Liver (tissue), 3 donors: Measurements from ENCODE around the gene DRG1.

Experiments used
- GABPA ChIP-seq, 2 donors: IDR thresholded peaks in 1 of 2; conservative IDR thresholded peaks in 1 of 2; 2 replicates each; pipeline ENCODE4 v1.6.1; 2016; ENCODE audit warnings: antibody characterized with exemption in 2 of 2, mild to moderate bottlenecking in 1 of 2, moderate library complexity in 1 of 2
- JUND ChIP-seq, 2 donors: IDR thresholded peaks; 2 replicates each; pipeline ENCODE4 v1.6.1; 2016; ENCODE audit warnings: antibody characterized with exemption in 2 of 2
- SP1 ChIP-seq: IDR thresholded peaks from 2 replicates; pipeline ENCODE4 v1.6.1; 2018; ENCODE audit warnings: antibody characterized with exemption, mild to moderate bottlenecking
- YY1 ChIP-seq: IDR thresholded peaks from 2 replicates; pipeline ENCODE4 v1.6.1; 2016; ENCODE audit warnings: antibody characterized with exemption, mild to moderate bottlenecking
- TF ChIP-seq, protein P1 (sequence below): fragments of 150-350 bp; IDR thresholded peaks from 2 replicates; pipeline ENCODE4 v1.5.1; 2017; ENCODE audit warnings: improper control_type of control experiment, low read depth, low read length; ENCODE audit not compliant: missing input control
- TF ChIP-seq, protein P2 (sequence below): IDR thresholded peaks from 2 replicates; pipeline ENCODE4 v1.6.1; 2016; ENCODE audit warnings: antibody characterized with exemption, mild to moderate bottlenecking
- TF ChIP-seq, protein P3 (sequence below): IDR thresholded peaks from 2 replicates; pipeline ENCODE4 v1.6.1; 2016; ENCODE audit warnings: antibody characterized with exemption
- donor health status: healthy.
- donor health status: healthy.

DNA sequence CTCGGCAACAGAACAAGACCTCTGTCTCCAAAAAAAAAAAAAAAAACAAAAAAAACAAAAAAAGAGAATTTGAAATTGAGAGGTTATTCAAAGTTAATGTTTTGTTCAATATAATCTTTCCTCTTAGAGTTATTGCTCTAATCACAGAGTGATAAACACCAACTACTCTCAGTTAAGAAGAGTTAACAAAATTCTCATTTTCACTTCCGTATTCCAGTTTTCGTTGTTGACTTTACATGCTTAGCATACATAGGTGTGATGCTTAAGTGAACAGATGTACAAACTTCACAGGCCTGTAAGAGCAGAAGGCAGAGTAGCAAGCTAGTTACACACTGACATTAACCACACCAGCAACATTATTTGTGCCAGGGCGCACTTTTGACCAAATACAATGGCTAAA lies 77.9 kb downstream of the DRG1 start:
- TF ChIP-seq, protein P1, sequence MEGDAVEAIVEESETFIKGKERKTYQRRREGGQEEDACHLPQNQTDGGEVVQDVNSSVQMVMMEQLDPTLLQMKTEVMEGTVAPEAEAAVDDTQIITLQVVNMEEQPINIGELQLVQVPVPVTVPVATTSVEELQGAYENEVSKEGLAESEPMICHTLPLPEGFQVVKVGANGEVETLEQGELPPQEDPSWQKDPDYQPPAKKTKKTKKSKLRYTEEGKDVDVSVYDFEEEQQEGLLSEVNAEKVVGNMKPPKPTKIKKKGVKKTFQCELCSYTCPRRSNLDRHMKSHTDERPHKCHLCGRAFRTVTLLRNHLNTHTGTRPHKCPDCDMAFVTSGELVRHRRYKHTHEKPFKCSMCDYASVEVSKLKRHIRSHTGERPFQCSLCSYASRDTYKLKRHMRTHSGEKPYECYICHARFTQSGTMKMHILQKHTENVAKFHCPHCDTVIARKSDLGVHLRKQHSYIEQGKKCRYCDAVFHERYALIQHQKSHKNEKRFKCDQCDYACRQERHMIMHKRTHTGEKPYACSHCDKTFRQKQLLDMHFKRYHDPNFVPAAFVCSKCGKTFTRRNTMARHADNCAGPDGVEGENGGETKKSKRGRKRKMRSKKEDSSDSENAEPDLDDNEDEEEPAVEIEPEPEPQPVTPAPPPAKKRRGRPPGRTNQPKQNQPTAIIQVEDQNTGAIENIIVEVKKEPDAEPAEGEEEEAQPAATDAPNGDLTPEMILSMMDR: no peak
- no peak for TF ChIP-seq YY1
- TF ChIP-seq, protein P2, sequence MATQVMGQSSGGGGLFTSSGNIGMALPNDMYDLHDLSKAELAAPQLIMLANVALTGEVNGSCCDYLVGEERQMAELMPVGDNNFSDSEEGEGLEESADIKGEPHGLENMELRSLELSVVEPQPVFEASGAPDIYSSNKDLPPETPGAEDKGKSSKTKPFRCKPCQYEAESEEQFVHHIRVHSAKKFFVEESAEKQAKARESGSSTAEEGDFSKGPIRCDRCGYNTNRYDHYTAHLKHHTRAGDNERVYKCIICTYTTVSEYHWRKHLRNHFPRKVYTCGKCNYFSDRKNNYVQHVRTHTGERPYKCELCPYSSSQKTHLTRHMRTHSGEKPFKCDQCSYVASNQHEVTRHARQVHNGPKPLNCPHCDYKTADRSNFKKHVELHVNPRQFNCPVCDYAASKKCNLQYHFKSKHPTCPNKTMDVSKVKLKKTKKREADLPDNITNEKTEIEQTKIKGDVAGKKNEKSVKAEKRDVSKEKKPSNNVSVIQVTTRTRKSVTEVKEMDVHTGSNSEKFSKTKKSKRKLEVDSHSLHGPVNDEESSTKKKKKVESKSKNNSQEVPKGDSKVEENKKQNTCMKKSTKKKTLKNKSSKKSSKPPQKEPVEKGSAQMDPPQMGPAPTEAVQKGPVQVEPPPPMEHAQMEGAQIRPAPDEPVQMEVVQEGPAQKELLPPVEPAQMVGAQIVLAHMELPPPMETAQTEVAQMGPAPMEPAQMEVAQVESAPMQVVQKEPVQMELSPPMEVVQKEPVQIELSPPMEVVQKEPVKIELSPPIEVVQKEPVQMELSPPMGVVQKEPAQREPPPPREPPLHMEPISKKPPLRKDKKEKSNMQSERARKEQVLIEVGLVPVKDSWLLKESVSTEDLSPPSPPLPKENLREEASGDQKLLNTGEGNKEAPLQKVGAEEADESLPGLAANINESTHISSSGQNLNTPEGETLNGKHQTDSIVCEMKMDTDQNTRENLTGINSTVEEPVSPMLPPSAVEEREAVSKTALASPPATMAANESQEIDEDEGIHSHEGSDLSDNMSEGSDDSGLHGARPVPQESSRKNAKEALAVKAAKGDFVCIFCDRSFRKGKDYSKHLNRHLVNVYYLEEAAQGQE: no peak
- TF ChIP-seq SP1: no peak
- no peak for TF ChIP-seq JUND (IDR thresholded peaks at IDR 0.05)
- TF ChIP-seq, protein P3, sequence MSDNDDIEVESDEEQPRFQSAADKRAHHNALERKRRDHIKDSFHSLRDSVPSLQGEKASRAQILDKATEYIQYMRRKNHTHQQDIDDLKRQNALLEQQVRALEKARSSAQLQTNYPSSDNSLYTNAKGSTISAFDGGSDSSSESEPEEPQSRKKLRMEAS: no peak
- TF ChIP-seq GABPA (IDR thresholded peaks at IDR 0.05 in 1 of 2, conservative IDR thresholded peaks at IDR 0.05 in 1 of 2): no peak
